GM12872 (cell line): Measurements from ENCODE around the gene ABHD1.

ENCODE experiments used
- TF ChIP-seq, protein P1 (sequence below): IDR thresholded peaks from 3 replicates; pipeline ENCODE4 v1.5.1; 2011; ENCODE audit warnings: low read depth, mild to moderate bottlenecking, low read length, moderate library complexity; ENCODE audit not compliant: insufficient read depth

Gene ABHD1

DNA sequence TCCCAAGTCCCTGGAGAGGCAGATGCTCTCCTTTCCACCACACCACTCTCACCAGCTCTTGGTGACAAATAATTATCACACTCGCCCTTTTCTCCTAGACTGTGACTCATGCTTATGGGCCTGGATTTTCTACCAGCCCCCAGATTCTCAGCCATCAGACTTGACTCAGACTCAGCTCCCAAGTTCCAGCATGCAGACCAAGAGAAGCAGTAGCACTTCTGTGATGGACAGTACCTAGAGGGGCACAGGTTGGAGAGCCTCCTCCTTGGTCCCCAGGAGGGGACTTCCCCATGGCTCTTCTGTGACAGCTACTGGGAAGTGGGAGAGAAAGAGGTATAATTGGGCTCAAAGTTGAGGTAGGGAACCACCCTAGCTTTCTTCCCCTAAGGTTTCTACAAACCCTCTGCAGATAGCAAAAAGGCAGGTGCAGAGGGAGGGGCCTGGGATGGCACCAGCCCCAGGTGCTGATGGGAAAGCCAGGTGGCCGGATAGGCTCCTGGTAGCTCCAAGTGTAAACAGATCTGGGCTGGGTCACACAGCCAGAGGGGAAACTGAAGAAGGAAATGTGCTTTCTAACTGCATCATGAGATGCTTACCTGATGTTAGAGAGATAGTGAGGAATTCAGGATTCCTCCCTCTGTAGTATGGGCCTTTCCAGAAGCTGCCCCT, 29.3 kb downstream of the ABHD1 start:
- TF ChIP-seq, protein P1, sequence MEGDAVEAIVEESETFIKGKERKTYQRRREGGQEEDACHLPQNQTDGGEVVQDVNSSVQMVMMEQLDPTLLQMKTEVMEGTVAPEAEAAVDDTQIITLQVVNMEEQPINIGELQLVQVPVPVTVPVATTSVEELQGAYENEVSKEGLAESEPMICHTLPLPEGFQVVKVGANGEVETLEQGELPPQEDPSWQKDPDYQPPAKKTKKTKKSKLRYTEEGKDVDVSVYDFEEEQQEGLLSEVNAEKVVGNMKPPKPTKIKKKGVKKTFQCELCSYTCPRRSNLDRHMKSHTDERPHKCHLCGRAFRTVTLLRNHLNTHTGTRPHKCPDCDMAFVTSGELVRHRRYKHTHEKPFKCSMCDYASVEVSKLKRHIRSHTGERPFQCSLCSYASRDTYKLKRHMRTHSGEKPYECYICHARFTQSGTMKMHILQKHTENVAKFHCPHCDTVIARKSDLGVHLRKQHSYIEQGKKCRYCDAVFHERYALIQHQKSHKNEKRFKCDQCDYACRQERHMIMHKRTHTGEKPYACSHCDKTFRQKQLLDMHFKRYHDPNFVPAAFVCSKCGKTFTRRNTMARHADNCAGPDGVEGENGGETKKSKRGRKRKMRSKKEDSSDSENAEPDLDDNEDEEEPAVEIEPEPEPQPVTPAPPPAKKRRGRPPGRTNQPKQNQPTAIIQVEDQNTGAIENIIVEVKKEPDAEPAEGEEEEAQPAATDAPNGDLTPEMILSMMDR: no peak

DNA sequence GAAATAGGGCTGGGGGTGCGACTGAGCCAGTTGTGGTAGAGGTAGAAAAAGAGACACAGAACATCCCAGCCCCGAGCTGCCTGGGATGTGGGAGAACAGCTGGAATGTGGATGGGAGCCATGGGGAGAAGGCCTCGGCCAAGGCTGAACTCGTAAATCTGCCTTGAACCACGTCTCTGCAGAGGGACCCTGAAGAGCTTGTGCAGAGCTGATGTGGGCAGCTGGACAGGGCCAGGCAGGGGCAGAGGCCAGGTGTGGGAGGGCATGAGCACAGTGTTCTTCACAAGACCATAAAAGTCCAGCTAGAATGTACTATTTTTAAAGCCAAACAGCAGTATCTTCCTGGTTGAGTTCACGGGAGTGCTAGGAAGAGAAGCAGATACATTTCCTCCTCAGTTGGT, 30.9 kb downstream of the ABHD1 start:
- TF ChIP-seq, protein P1: no peak

DNA sequence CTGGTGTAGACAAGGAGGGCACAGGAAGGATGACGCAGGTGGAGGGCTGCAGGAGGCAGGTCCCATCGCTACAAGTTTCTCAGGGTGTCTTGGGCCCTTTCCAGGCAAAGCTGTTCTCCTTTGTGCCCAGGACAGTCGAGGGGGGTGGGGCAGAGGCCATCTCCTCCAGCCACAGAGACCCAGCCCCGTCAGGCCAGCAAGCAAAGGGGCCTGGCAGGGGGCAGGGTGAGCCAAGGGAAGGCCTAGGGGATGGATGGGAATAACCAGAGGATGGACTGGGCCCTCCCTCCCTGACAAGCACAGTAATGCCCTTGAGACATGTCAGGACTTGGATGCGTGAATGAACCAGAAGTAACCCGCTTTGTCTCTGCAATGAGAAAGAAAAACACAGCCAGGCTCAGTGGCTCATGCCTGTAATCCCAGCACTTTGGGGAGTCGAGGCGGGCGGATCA, 31.5 kb downstream of the ABHD1 start:
- TF ChIP-seq, protein P1: no peak

DNA sequence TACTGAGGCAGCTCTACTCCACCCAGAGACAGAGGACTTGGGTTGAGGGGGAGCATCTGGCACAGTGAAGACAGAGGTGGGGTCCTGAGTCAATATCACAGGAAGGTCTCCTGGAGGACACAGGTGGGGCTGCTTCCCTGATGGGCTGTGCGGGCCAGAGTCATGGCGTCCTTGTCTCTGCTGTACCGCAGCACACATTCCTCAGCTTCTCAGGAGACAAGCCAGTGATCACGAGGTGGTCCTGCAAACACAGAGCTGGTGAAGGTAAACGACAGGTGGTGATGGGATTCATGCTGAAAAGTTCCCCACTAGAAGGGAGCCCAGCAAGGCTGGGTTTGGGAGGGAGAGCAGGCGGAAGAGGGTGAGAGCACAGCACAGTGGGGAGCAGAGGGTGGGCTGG, 34.9 kb downstream of the ABHD1 start:
- TF ChIP-seq, protein P1: no peak

DNA sequence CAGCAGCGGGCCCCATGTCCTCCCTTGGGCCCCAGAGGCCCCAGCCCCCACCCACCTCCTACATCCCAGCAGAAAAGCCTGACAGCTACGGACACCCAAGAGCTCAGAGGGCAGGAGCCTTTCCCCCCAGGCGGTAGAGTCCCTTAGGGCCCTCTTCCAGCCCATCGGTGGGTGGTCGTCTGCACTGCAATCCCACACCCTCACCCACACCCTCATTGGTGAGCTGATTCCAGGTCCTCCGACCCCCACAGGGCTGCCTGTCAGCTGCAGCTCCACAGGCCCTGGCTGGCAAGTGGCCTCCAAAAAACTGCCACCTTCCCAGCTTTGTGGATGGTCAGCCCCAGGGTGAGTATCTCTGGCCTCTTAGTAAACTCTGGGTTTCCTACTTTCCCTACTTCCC, 35.7 kb downstream of the ABHD1 start:
- TF ChIP-seq, protein P1: no peak

DNA sequence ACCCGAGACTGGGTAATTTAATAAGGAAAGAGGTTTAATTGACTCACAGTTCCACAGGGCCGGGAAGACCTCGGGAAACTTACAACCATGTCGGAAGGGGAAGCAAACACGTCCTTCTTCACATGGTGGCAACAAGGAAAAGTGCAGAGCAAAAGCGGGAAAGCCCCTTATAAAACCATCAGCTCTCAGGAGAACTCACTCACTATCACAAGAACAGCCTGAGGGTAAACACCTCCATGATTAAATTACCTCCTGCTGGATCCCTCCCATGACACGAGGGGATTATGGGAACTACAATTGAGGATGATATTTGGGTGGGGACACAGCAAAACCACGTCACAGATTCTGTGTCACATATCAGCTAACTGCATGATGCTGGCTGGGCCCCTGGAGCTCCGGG, 36.6 kb downstream of the ABHD1 start:
- TF ChIP-seq, protein P1: no peak

DNA sequence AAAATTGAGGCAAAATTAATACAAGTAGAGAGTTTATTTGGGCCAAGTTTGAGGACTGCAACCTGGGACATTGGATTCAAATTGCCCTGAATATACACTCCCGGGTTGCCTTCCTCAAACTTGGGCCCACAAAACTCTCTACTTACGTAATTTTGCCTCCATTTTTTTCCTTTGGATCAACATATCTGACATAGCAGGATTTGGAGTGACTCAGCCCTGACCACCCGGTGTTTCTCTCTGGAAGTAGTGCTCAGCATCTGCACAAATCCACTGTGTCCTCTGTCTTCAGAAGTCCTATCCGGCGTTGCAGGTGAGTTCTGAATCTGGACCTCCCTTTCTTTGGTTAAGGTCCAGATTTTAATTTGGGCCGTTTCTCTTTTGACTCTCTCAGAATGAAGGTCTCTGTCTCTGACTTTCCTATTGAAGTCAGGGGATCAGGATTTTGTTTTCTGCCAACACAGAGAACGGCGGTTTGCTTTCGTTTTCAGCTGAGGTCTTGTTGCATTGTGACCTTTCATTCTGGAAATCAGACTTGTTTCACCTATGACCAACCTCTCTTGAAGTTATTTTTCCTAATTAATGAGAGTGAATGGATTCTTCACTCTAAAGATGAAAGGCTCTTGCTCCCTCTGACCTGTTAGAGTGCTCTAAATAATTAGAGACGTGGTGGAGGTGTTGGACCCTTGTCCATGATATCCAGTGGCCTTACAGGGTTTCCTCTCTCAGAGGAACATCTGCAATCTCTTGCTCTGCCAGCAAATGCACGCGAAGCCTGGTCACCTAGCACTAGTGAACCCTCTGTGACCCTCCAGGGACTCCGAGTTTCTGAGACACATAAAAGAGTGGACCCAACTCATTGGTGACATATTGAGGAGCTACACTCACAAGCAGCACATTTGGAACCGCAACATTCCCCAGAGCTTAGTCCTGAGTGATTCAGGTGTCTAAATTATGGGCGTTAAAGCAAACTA, 38.8 kb downstream of the ABHD1 start:
- TF ChIP-seq, protein P1: no peak
